ENCODE results near the gene GATC.
"Not testable (repeated sequence)": the region's sequence is repeated elsewhere in the genome, so short reads cannot be mapped to it uniquely, and the experiment has no call there.

Gene GATC

DNA sequence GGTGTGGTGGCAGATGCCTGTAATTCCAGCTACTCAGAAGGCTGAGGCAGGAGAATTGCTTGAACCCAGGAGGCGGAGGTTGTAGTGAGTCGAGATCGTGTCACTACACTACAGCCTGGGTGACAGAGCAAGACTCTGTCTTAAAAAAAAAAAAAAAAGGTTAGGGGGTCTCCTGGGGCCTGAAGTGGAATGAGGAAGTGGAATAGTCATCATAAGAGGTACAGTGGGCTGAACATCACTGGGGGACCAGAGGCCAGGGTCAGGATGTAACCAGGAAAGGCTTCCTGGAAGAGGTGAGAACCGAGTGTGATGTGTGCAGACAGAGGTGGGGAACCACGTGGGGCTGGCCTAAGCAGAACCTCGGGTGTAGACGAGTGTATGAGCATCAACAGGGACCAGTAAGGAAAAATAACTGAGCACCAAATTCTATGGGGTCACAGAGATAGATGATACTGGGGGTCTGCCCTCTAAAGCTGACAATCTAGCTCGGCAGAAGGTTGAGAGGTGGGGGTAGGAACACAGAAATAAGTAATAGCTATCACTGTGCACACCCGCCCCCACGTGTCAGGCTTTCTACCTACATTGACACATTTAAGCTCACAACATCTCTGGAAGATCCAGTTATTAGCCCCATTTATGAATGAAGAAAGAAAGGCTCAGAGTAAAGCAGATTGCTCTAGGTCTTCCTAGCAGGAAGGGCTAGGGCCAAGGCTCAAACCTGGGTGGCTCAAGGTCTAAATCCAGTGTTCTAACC is 13.3 kb upstream of the GATC start:
- in situ Hi-C loops (cut with MboI; ENCODE audit: low sequenced_read_pairs) = no loop called here

DNA sequence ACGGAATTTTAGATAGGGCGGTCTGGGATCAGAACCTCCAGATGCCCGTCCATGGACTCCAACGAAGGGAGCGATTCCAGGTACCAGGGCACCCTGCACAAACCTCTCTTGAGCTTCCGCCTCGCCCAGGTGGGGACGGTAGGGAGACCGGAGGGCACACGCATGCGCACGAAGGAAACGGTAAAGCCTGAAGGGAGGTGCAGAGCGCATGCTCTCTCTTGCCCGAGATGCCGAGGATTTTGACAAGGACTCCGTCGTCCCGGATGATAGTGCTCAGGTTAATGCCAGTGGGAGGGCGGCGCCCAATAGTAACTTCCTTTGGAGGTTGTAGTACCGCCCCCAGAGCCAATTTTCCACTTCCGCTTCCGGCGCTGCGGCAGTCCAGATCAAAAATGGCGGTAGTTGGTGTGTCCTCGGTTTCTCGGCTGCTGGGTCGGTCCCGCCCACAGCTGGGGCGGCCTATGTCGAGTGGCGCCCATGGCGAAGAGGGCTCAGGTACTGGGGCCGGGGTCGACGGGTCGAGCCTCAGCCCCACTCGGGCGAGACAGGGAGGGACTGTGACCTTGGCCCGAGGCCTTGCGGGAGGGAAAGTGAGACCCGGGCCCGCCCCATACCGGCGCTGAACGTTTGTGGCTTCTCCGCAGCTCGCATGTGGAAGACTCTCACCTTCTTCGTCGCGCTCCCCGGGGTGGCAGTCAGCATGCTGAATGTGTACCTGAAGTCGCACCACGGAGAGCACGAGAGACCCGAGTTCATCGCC is 8.3 kb upstream of the GATC start, which contains the start of gene COX6A1:
COX6A1 (plus strand) TSS at position 379 of the 760 bp plus-strand sequence; CDS start at position 393, 14 bp downstream.
- in situ Hi-C loops (cut with MboI; ENCODE audit: low sequenced_read_pairs) = no loop called here

GRCh38 chr12:120438495-120439198 is 7.6 kb upstream of the GATC start:
- in situ Hi-C loops (cut with MboI; ENCODE audit: low sequenced_read_pairs) = no loop called here

GRCh38 chr12:120439646-120440247 is 6.5 kb upstream of the GATC start:
- in situ Hi-C loops (cut with MboI; ENCODE audit: low sequenced_read_pairs) = no loop called here

- in situ Hi-C loops (cut with MboI; ENCODE audit: low sequenced_read_pairs) = no loop called here
These were observed 1.6 kb upstream of the GATC start for GRCh38 chr12:120444676-120445075.

DNA sequence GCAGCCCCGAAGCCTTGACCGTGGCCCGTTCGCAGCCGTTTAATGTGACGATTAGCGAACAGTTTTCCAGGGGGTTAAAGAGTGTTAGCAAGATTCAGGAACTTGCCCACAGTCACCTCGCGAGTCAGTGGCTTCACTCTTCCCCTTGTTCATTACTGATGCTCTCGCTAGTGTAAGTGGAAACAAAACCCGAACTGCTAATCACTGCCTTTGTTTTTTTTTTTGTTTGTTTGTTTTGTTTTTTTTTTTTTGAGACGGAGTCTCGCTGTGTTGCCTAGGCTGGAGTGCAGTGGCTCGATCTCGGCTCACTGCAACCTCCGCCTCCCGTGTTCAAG is 567 bp downstream of the GATC start:
- in situ Hi-C loops (cut with MboI; ENCODE audit: low sequenced_read_pairs) = not testable (repeated sequence)

DNA sequence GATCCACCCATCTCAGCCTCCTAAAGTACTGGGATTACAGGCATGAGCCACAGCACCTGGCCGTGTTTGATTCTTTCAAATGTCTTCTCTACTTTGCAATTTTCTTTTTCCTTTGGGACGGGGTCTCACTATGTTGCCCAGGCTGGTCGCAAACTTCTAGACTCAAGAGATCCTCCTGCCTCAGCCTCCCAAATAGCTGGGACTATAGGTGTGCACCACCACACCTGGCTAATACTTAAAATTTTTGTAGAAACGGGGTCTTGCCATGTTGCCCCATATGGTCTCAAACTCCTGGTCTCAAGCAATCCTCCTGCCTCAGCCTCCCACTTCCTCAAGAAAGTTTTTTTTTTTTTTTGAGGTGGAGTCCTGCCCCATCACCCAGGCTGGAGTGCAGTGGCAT is 1.7 kb downstream of the GATC start:
- in situ Hi-C loops (cut with MboI; ENCODE audit: low sequenced_read_pairs) = no loop called here

- in situ Hi-C loops (cut with MboI; ENCODE audit: low sequenced_read_pairs) = not testable (repeated sequence)
These were observed 6.3 kb downstream of the GATC start for GRCh38 chr12:120452524-120452923.

DNA sequence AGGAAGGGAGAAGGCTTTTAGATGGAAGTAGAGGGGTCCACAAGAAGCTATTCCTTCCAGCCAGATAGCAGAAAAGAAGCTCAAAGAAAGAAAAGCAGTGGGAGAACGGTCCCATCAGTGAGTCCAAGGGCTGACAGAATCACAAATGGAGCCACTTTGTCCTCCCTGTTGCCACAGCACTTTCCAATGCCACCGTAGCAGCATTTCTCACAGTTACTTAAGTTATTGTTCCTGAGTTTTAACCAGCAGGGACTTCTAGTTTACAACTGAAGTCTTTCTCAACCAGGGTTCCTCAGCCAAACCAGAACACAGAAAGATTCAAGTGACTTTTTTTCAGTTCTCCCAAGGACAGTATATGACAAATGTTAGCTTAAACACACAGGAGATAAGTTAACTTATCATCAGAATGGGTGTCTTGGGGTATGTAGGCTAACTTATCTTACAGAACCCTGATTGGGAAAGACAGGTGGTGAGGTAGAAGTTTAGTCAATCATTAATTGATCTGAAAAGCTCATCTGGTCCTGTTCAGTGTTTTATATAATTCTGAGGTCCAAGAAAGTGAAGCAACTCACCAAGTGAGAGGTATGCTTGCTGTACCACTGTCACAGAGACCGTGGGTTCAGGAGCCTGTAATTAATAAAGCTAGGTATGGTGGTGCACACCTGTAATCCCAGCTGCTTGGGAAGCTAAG is 7.0 kb downstream of the GATC start:
- in situ Hi-C loops (cut with MboI; ENCODE audit: low sequenced_read_pairs) = no loop called here

GRCh38 chr12:120453977-120454376 is 7.7 kb downstream of the GATC start:
- in situ Hi-C loops (cut with MboI; ENCODE audit: low sequenced_read_pairs) = no loop called here

GRCh38 chr12:120455302-120455701 is 9.1 kb downstream of the GATC start:
- in situ Hi-C loops (cut with MboI; ENCODE audit: low sequenced_read_pairs) = no loop called here

- in situ Hi-C loops (cut with MboI; ENCODE audit: low sequenced_read_pairs) = no loop called here
These were observed 10.9 kb downstream of the GATC start for GRCh38 chr12:120457133-120457532.

- in situ Hi-C loops (cut with MboI; ENCODE audit: low sequenced_read_pairs) = no loop called here
These were observed 13.9 kb downstream of the GATC start for GRCh38 chr12:120460157-120460556.

- in situ Hi-C loops (cut with MboI; ENCODE audit: low sequenced_read_pairs) = no loop called here
These were observed 15.9 kb downstream of the GATC start for GRCh38 chr12:120462099-120462640.

GRCh38 chr12:120463712-120464111 is 17.5 kb downstream of the GATC start:
- in situ Hi-C loops (cut with MboI; ENCODE audit: low sequenced_read_pairs) = no loop called here

DNA sequence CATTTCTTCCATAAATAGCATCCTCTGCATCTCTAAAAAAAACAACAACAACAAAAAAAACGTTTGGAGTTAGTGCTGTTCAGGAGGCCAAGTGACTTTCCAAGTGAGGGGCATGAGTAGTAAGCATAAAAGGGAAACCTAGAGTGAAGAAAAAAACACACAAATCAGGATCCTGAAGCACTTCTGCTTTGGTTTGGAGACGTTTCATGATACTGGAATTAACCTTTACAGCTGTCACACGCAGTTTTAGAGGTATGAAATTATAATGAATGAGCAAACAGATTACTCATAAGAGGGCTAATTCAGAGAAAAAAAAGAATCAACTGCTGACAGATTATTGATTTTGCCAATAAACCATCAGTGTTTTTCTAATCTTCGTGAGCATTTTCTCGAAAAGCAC is 19.5 kb downstream of the GATC start:
- in situ Hi-C loops (cut with MboI; ENCODE audit: low sequenced_read_pairs) = no loop called here

- in situ Hi-C loops (cut with MboI; ENCODE audit: low sequenced_read_pairs) = no loop called here
These were observed 20.5 kb downstream of the GATC start for GRCh38 chr12:120466560-120467315.

DNA sequence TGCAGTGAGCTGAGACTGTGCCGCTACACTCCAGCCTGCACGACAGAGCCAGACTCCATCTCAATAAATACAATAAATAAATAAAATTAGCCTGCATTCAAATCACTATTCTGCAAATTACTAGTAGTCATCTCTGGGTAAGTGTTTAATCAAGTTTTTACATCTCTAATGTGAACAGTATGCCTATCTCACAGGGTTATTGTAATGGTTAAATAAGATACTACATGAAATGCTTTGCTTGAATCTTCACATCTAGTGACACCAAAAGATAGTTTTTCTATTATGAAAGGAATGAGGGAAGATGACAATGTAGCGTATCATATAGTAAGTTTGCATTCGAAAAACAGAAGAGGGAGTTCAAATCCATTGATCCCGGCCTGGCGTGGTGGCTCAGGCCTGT is 21.2 kb downstream of the GATC start:
- in situ Hi-C loops (cut with MboI; ENCODE audit: low sequenced_read_pairs) = no loop called here

DNA sequence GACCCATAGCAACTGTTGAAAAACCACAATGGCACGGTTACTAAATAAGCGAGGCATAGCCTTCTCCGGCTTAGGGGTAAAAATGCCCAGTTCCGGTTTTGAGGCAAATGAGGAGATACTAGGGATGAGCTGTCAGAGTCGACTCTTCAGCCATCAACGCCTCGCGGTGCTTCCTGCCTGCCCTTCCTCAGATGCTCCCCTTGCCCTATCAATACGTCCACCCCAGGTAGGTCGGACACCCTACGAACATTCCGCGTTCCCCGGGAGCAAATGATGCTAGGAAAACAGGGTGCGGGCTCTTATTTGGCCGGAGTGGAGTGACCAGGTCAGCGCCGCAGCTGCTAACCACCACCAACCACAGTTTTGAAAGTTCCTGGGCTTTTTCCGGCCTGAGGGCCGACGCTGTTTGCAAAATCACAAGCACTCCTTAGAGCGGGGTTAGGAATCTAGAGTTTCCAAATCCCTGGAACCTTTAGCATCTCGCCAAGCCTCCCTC is 22.1 kb downstream of the GATC start:
- in situ Hi-C loops (cut with MboI; ENCODE audit: low sequenced_read_pairs) = no loop called here
